Measurements from ENCODE around the gene CCDC92. TPM values are rescaled to one million over a fixed set of nuclear protein-coding genes. Genes with fewer than 3 reads are reported as not detected.

Gene CCDC92
- total RNA-seq, 2 donors from 2014 or later: 30.1 to 46.4 TPM

DNA sequence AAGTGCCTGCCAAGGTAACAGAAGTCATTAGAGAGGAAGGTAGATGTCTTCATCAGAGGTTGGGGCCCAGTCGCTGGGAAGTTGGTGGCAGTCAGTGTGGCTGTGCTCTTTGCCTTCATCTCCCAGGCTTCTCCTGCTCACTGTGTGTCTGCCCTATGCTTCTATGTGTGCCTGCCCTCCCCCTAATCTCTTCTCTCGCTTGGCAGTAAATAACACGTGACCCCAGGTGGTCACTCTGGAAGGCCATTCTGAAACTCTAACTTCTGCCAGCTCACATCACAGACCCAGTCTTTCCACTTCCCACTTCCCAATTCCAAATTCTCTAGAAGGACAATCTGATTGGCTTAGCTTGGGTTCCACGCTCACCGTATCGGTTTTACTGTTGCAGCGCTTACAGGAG is 9.6 kb upstream of the CCDC92 start:
- H3K9me3 ChIP-seq (ENCODE audit: control insufficient read depth, low read length, poor library complexity, severe bottlenecking): no peaks in the 10 kb centered on the region
- Mint-ChIP-seq H3K4me3 (no peak overlapping the region), H3K36me3 (ENCODE audit: low read depth) (no peaks in the 10 kb centered on the region), H3K4me1 (peaks cover 25% of the 10 kb centered on the region), H3K27me3 (no peaks in the 10 kb centered on the region), H3K27ac (no peak overlapping the region)
- no peak for ATAC-seq
- no peak for DNase-seq

- Mint-ChIP-seq H3K4me3 (no peak overlapping the region), H3K27me3 (no peaks in the 10 kb centered on the region), H3K4me1 (peaks cover 24% of the 10 kb centered on the region), H3K36me3 (ENCODE audit: low read depth) (peaks cover 5% of the 10 kb centered on the region), H3K27ac (peak overlapping the region; percentile 45)
- ATAC-seq: no peak
- DNase-seq: no peak
- no peaks in the 10 kb centered on the region for H3K9me3 ChIP-seq (ENCODE audit: control insufficient read depth, low read length, poor library complexity, severe bottlenecking)
These were observed 6.9 kb upstream of the CCDC92 start for GRCh38 chr12:123979566-123979965.

GRCh38 chr12:123976227-123976826 is 3.7 kb upstream of the CCDC92 start:
- DNase-seq: no peak
- Mint-ChIP-seq H3K36me3 (ENCODE audit: low read depth) (peaks cover 5% of the 10 kb centered on the region), H3K4me3 (no peak overlapping the region), H3K27ac (peak overlapping the region; percentile 54), H3K4me1 (peaks cover 19% of the 10 kb centered on the region), H3K27me3 (no peaks in the 10 kb centered on the region)
- H3K9me3 ChIP-seq (ENCODE audit: control insufficient read depth, low read length, poor library complexity, severe bottlenecking): no peaks in the 10 kb centered on the region
- no peak for ATAC-seq

DNA sequence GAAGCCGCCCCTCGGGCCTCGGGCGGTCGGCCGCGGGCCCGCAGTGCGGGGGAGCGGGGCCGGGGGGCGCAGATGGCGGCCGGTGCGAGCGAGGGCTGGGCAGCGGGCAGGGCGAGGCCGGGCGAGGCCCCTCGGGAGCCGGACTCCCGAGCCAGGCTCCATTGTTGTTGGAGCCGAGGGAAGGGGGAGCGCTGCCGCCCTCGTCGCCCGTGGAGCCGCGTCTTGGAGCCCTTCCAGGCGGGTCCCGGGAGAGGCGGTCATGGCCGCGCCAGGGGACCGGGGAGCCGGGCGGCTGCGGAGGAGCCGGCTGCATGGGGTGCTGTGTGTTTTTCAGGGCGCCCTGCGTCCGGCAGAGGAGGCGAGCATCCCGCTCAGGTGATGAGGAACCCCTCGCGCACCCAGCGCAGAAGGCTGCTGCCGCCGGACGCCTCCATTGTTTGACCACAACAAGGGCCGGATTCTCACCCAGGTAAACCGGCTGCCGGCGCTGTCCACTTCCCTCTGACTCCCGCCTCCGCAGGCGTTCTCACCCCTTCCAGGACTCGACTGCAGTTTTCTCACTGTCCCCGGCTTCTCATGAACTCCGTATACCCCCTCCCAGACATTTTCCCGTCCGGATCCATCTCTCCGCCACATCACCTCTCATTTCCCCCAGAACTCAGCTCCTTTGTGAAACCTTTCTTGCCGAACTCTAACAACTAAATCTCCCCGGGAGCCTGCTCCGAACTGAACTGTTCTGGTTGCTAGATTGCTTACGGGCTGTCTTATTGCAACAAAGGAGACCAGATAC is 1.1 kb upstream of the CCDC92 start:
- H3K36me3 Mint-ChIP-seq (ENCODE audit: low read depth): peaks cover 5% of the 10 kb centered on the region
- no peaks in the 10 kb centered on the region for H3K27me3 Mint-ChIP-seq
- H3K27ac Mint-ChIP-seq: peak overlapping the region; percentile 78
- no peaks in the 10 kb centered on the region for H3K9me3 ChIP-seq (ENCODE audit: control insufficient read depth, low read length, poor library complexity, severe bottlenecking)
- peak overlapping the region; percentile 98 for H3K4me3 Mint-ChIP-seq
- peaks cover 22% of the 10 kb centered on the region for H3K4me1 Mint-ChIP-seq
- no peak for ATAC-seq
- peak; percentile 9 to 16 (median 11) for DNase-seq

GRCh38 chr12:123971770-123972456 is 718 bp downstream of the CCDC92 start:
- no peak for ATAC-seq
- H3K4me3 Mint-ChIP-seq: peak overlapping the region; percentile 94
- peak overlapping the region; percentile 84 for H3K27ac Mint-ChIP-seq
- H3K36me3 Mint-ChIP-seq (ENCODE audit: low read depth): peaks cover 8% of the 10 kb centered on the region
- peak in 2 of 3 donors; percentile 12 to 28 for DNase-seq
- peaks cover 29% of the 10 kb centered on the region for H3K4me1 Mint-ChIP-seq
- H3K9me3 ChIP-seq (ENCODE audit: control insufficient read depth, low read length, poor library complexity, severe bottlenecking): no peaks in the 10 kb centered on the region
- no peaks in the 10 kb centered on the region for H3K27me3 Mint-ChIP-seq

- H3K27me3 Mint-ChIP-seq: no peaks in the 10 kb centered on the region
- H3K36me3 Mint-ChIP-seq (ENCODE audit: low read depth): peaks cover 8% of the 10 kb centered on the region
- peak overlapping the region; percentile 84 for H3K27ac Mint-ChIP-seq
- H3K4me3 Mint-ChIP-seq: peak overlapping the region; percentile 94
- H3K9me3 ChIP-seq (ENCODE audit: control insufficient read depth, low read length, poor library complexity, severe bottlenecking): no peaks in the 10 kb centered on the region
- DNase-seq (no peak), ATAC-seq (no peak)
- peaks cover 29% of the 10 kb centered on the region for H3K4me1 Mint-ChIP-seq
These were observed 1.2 kb downstream of the CCDC92 start for GRCh38 chr12:123971449-123971769.

GRCh38 chr12:123967121-123967586 is 5.5 kb downstream of the CCDC92 start:
- no peak overlapping the region for H3K4me3 Mint-ChIP-seq
- peaks cover 19% of the 10 kb centered on the region for H3K4me1 Mint-ChIP-seq
- H3K27ac Mint-ChIP-seq: no peak overlapping the region
- peaks cover 2% of the 10 kb centered on the region for H3K36me3 Mint-ChIP-seq (ENCODE audit: low read depth)
- no peaks in the 10 kb centered on the region for H3K27me3 Mint-ChIP-seq
- H3K9me3 ChIP-seq (ENCODE audit: control insufficient read depth, low read length, poor library complexity, severe bottlenecking): no peaks in the 10 kb centered on the region
- no peak for ATAC-seq
- no peak for DNase-seq

- Mint-ChIP-seq H3K4me3 (no peak overlapping the region), H3K4me1 (peaks cover 18% of the 10 kb centered on the region), H3K27ac (no peak overlapping the region), H3K36me3 (ENCODE audit: low read depth) (peaks cover 2% of the 10 kb centered on the region), H3K27me3 (no peaks in the 10 kb centered on the region)
- no peaks in the 10 kb centered on the region for H3K9me3 ChIP-seq (ENCODE audit: control insufficient read depth, low read length, poor library complexity, severe bottlenecking)
- ATAC-seq (no peak), DNase-seq (no peak)
These were observed 6.0 kb downstream of the CCDC92 start for GRCh38 chr12:123966596-123966995.

DNA sequence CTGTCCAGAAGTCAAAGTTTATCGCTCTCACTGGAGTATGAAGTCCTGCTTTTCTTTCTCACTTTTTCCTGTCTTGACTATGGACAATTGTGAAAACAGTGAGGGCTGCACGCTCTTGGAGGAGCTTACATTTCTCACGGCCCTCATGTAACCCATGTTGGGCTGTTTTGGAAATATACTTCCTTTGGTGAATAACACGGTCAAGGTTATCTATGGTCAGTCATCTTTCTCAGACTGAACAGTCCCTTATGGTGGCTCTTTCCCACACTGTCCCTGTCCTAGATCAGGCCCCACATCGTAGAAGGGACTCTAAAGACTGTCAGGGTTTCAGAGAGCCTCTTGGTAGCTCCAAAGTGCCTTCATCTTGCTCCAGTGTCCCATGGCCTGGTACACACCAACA is 7.2 kb downstream of the CCDC92 start:
- Mint-ChIP-seq H3K27ac (no peak overlapping the region), H3K4me1 (peaks cover 16% of the 10 kb centered on the region), H3K4me3 (no peak overlapping the region), H3K36me3 (ENCODE audit: low read depth) (peaks cover 2% of the 10 kb centered on the region), H3K27me3 (no peaks in the 10 kb centered on the region)
- no peak for DNase-seq
- H3K9me3 ChIP-seq (ENCODE audit: control insufficient read depth, low read length, poor library complexity, severe bottlenecking): no peaks in the 10 kb centered on the region
- no peak for ATAC-seq

GRCh38 chr12:123963821-123964220 is 8.8 kb downstream of the CCDC92 start:
- H3K4me3 Mint-ChIP-seq: no peak overlapping the region

GRCh38 chr12:123962513-123962912 is 10.1 kb downstream of the CCDC92 start:
- H3K4me1 Mint-ChIP-seq: peaks cover 8% of the 10 kb centered on the region
- H3K9me3 ChIP-seq (ENCODE audit: control insufficient read depth, low read length, poor library complexity, severe bottlenecking): no peaks in the 10 kb centered on the region
- no peak for ATAC-seq
- H3K4me3 Mint-ChIP-seq: no peak overlapping the region
- no peak overlapping the region for H3K27ac Mint-ChIP-seq
- no peak for DNase-seq
- H3K27me3 Mint-ChIP-seq: no peaks in the 10 kb centered on the region
- no peaks in the 10 kb centered on the region for H3K36me3 Mint-ChIP-seq (ENCODE audit: low read depth)

More at GRCh38 chr12:123963821-123964220, 8.8 kb downstream of the CCDC92 start:
- no peaks in the 10 kb centered on the region for H3K9me3 ChIP-seq (ENCODE audit: control insufficient read depth, low read length, poor library complexity, severe bottlenecking)
- peaks cover 2% of the 10 kb centered on the region for H3K36me3 Mint-ChIP-seq (ENCODE audit: low read depth)
- no peak for DNase-seq
- H3K27me3 Mint-ChIP-seq: no peaks in the 10 kb centered on the region
- peaks cover 11% of the 10 kb centered on the region for H3K4me1 Mint-ChIP-seq
- no peak for ATAC-seq
- no peak overlapping the region for H3K27ac Mint-ChIP-seq

- Mint-ChIP-seq H3K4me3 (no peak overlapping the region), H3K4me1 (peaks cover 3% of the 10 kb centered on the region), H3K27me3 (no peaks in the 10 kb centered on the region), H3K27ac (peak overlapping the region; percentile 37), H3K36me3 (ENCODE audit: low read depth) (no peaks in the 10 kb centered on the region)
- no peaks in the 10 kb centered on the region for H3K9me3 ChIP-seq (ENCODE audit: control insufficient read depth, low read length, poor library complexity, severe bottlenecking)
- DNase-seq (no peak), ATAC-seq (no peak)
These were observed 10.9 kb downstream of the CCDC92 start for GRCh38 chr12:123961585-123962345.

DNA sequence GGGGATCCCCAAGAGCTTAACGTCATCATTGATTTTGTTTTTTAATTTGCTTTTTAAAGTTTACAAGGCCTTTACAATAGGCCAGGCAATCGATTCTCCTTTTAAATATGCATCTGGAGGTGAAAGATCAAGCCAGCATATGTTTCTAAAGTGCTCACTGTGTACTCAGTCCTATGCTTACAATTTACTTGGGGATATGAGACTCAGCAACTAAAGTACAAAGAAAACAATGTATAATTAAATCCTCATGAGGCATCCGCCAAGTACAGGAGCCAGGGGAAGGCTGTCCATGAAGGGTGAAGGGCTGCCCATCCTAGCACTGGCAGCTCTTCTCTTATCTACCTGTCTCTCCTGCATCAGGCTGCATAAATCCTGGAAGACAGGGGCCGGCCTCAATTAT is 11.8 kb downstream of the CCDC92 start:
- Mint-ChIP-seq H3K27ac (peak overlapping the region; percentile 37), H3K4me1 (peaks cover 3% of the 10 kb centered on the region)

More for the DNA sequence above, 11.8 kb downstream of the CCDC92 start:
- Mint-ChIP-seq H3K4me3 (no peak overlapping the region), H3K27me3 (no peaks in the 10 kb centered on the region), H3K36me3 (ENCODE audit: low read depth) (no peaks in the 10 kb centered on the region)
- ATAC-seq (no peak), DNase-seq (no peak)
- H3K9me3 ChIP-seq (ENCODE audit: control insufficient read depth, low read length, poor library complexity, severe bottlenecking): no peaks in the 10 kb centered on the region
